ENCODE data around the gene NRCAM.
"Not testable (repeated sequence)": the region's sequence is repeated elsewhere in the genome, so short reads cannot be mapped to it uniquely, and the experiment has no call there.

Gene NRCAM

DNA sequence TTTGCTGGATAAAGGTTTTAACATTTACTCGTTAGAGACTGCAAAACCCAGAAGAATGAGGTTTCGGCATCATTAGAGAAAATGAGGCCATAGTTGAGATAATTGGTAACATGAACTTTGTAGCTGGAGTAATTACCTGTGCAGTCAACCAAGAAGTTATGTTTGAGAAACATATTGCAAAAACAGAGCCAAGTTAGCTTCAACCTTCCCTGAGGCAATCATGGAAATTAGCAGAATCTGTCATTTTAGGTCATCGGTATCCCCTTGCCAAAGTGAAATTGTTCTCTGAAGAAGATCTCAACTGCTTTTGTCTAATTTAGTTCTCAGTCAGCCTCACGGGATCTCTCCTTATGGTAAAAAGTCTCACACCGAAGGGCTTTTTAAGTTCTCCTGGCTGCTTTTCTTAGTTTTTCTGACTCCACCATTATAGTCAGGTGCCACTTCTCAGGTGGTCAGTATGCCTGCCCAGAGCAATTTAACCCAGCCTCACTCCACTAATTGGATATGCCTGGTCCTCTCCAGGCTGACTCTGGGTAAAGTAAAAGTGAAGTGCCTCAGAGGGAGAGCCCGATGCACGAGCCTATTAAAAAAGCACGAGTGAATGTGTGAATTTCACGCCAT lies 52.5 kb downstream of the NRCAM start:
- no peaks in the 10 kb centered on the region for H3K4me1 ChIP-seq (ENCODE audit: control insufficient read depth in 1 of 2, insufficient read depth in 1 of 2, low read depth in 1 of 2, low read length in 1 of 2)
- H3K27ac ChIP-seq, result no peak overlapping the region
- no peak overlapping the region for H3K4me3 ChIP-seq (ENCODE audit: low read depth in 1 of 2, low read length in 1 of 2)
- H3K9me3 ChIP-seq, result no peaks in the 10 kb centered on the region
- H3K36me3 ChIP-seq, result no peaks in the 10 kb centered on the region
- peaks cover under 1% of the 10 kb centered on the region for H3K27me3 ChIP-seq
- TF ChIP-seq CTCF (IDR thresholded peaks at IDR 0.05), result no peak

DNA sequence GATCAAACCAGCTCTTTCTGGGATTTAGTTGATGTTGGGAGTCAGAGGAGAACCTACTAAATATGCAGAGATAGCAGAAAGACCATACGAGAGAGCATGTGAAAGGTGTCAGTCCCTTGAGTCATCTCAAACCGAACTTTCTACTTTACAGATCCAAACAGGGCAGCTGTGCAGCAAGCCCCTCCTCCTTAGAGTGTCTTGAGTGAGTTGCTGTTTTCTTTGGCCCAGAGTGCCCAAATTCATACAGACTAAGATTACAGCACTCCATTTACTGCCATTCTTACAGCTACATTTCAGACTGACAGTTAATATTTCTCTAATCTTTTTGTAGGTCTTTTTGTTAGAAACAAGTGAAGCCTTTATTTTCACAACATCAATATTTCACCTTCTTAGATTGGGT lies 53.4 kb downstream of the NRCAM start:
- Histone ChIP-seq H3K36me3 (no peaks in the 10 kb centered on the region), H3K4me3 (ENCODE audit: low read depth in 1 of 2, low read length in 1 of 2) (no peak overlapping the region), H3K9me3 (no peaks in the 10 kb centered on the region), H3K4me1 (ENCODE audit: control insufficient read depth in 1 of 2, insufficient read depth in 1 of 2, low read depth in 1 of 2, low read length in 1 of 2) (no peaks in the 10 kb centered on the region), H3K27me3 (peaks cover 9% of the 10 kb centered on the region), H3K27ac (no peak overlapping the region)
- TF ChIP-seq CTCF (IDR thresholded peaks at IDR 0.05), result no peak

DNA sequence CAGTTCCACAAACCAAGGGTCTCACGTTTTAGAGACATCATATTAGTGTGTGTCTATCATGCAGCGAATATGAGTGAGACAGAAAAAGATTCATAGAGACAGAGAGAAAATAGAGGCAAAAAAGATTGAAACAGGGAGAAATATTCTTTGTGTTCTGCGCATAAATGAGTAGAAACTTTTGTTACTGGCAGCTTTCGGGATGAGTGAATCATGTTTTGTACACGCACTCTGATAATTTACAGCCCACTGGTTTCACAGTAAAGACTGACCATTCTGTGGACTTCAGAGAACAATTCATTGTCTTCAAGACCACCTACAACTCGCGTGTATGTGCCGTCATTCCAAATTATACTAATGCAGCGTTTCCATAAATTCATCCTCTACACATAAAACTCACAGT lies 60.2 kb downstream of the NRCAM start:
- no peak overlapping the region for H3K27ac ChIP-seq

DNA sequence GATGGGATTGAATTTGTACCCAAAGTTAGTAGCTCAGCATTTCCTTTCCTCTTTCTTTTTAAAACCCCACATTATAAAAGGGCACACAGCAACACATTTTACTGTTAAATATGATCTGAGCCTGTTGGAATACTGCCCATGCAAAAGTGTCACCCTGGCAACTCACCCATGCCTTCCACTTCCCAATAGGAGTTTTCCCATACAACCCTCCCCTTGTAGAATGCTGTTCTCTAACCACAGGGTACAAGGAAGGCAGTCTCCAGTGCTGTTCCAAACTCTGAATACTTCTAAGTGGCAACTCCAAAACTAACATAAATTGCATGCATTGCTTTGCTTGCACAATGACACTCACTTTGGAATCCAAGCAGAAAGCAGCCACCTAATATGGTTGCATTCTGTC lies 60.8 kb downstream of the NRCAM start:
- H3K27ac ChIP-seq, result no peak overlapping the region
- no peak overlapping the region for H3K4me3 ChIP-seq (ENCODE audit: low read depth in 1 of 2, low read length in 1 of 2)

More for the DNA sequence above, 60.2 kb downstream of the NRCAM start:
- Histone ChIP-seq H3K27me3 (peaks cover 21% of the 10 kb centered on the region), H3K36me3 (no peaks in the 10 kb centered on the region), H3K4me3 (ENCODE audit: low read depth in 1 of 2, low read length in 1 of 2) (no peak overlapping the region), H3K9me3 (no peaks in the 10 kb centered on the region), H3K4me1 (ENCODE audit: control insufficient read depth in 1 of 2, insufficient read depth in 1 of 2, low read depth in 1 of 2, low read length in 1 of 2) (no peaks in the 10 kb centered on the region)
- TF ChIP-seq CTCF (IDR thresholded peaks at IDR 0.05), result no peak

GRCh38 chr7:108393097-108393496 lies 63.1 kb downstream of the NRCAM start:
- H3K36me3 ChIP-seq; H3K4me1 ChIP-seq (ENCODE audit: control insufficient read depth in 1 of 2, insufficient read depth in 1 of 2, low read depth in 1 of 2, low read length in 1 of 2); H3K27ac ChIP-seq; H3K9me3 ChIP-seq; H3K4me3 ChIP-seq (ENCODE audit: low read depth in 1 of 2, low read length in 1 of 2): not testable (repeated sequence)
- H3K27me3 ChIP-seq, result peaks cover 15% of the 10 kb centered on the region

More for the DNA sequence above, 60.8 kb downstream of the NRCAM start:
- no peak for TF ChIP-seq CTCF (IDR thresholded peaks at IDR 0.05)
- Histone ChIP-seq H3K4me1 (ENCODE audit: control insufficient read depth in 1 of 2, insufficient read depth in 1 of 2, low read depth in 1 of 2, low read length in 1 of 2) (no peaks in the 10 kb centered on the region), H3K36me3 (no peaks in the 10 kb centered on the region), H3K9me3 (no peaks in the 10 kb centered on the region), H3K27me3 (peaks cover 21% of the 10 kb centered on the region)

- not testable (repeated sequence) for H3K4me1 ChIP-seq (ENCODE audit: control insufficient read depth in 1 of 2, insufficient read depth in 1 of 2, low read depth in 1 of 2, low read length in 1 of 2); H3K27me3 ChIP-seq; H3K27ac ChIP-seq; H3K4me3 ChIP-seq (ENCODE audit: low read depth in 1 of 2, low read length in 1 of 2); H3K36me3 ChIP-seq; H3K9me3 ChIP-seq
Measured at GRCh38 chr7:108387686-108388085, 68.5 kb downstream of the NRCAM start.
